Measurements from ENCODE around the gene GJC1. TPM values are rescaled to one million over a fixed set of nuclear protein-coding genes. Genes with fewer than 3 reads are reported as not detected.

GJC1 gene
- total RNA-seq, result 1 to 10 TPM in 1 of 2 experiments, under 1 TPM in 1; 0.79 to 1.1 TPM

DNA sequence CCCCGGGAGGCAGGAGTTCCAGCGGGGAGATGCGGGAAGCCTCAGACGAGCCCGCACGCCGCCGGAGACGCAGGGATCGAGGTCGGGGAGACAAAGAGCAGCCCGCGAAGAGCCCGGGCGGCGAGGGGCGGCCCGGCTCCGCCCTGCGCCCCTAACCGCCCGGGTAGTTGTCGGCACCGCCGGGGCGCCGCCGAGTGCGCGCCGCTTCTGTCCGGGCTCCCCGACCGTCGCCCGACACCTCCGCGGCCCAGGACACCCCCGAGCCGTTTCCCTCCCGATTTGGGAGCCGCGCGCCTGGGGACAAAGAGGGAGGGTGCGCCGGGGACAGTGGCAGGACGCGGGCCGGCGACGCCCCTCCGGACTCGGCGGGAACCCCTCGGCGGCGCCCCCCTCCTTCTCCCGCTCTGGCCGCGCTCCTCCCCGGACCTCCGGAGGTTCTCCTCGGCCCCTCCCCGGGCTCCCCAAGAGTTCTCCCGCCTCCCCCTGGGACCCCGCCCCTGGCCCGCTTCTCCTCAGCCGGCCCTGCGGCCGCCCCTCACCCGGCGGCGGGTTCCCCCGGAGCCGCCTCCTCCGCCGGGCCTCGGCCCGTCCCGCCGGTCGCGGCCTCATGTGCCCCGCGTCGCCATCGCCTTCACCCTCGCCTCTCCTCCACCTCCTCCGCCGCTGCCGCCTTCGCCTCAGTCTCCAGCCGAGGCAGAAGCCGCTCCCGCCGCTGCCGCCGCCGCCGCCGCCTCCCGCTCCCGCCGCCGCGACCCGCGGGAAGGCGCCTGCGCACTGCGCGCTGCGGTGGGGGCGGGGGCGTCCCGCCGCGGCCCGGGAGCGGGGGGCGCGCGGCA is at the start of gene GJC1:
TSS of gene GJC1 (minus strand) at position 765 of the 836 bp plus-strand sequence. CDS start 24,470 bp downstream, outside the sequence.
- Mint-ChIP-seq H3K4me3 (peak within 1 kb of the TSS; percentile 71), H3K27me3 (peaks cover 61% of the 10 kb centered on the region), H3K9me3 (no peaks in the 10 kb centered on the region), H3K27ac (no peak within 1 kb of the TSS), H3K4me1 (peaks cover 13% of the 10 kb centered on the region), H3K36me3 (ENCODE audit: low read depth) (peaks cover 2% of the 10 kb centered on the region)
- no peak for DNase-seq
- ChIA-PET POLR2A (no interaction called here), CTCF (interaction anchor here (0.6 to 1.7 kb wide), 4 partner anchors 50 to 411 kb away, joined by 3 to 5 read pairs (median 4); partner anchors contain the start of gene ACBD4)

DNA sequence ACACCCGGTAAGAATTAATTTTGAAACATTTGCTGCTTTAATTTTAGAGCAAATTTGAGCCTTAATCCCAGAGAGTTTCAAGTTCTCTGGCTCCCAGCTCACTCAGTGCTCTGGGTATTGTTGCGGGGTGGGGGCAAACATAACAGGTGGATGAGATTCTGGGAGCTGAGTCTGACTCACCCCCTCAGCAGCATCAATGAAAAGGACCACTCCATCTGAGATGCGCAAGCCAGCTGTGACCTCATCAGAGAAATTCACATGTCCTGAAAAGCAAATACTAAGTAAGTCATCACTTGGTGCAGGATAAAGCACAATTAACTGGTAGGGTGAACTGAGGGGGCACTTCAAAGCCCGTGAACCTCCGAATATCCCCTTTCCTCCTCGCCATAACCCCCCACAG is 49.3 kb upstream of the GJC1 start:
- H3K4me3 Mint-ChIP-seq, result no peak overlapping the region
- no peaks in the 10 kb centered on the region for H3K27me3 Mint-ChIP-seq
- H3K27ac Mint-ChIP-seq, result no peak overlapping the region
- no peaks in the 10 kb centered on the region for H3K4me1 Mint-ChIP-seq
- DNase-seq, result no peak
- ChIA-PET CTCF (interaction anchor here (0.8 to 1.7 kb wide), 5 partner anchors 11 to 256 kb away, joined by 3 to 10 read pairs (median 4); partner anchors contain the start of gene ACBD4), POLR2A (no interaction called here)
- H3K9me3 Mint-ChIP-seq, result no peaks in the 10 kb centered on the region
- H3K36me3 Mint-ChIP-seq (ENCODE audit: low read depth), result peaks cover 42% of the 10 kb centered on the region

DNA sequence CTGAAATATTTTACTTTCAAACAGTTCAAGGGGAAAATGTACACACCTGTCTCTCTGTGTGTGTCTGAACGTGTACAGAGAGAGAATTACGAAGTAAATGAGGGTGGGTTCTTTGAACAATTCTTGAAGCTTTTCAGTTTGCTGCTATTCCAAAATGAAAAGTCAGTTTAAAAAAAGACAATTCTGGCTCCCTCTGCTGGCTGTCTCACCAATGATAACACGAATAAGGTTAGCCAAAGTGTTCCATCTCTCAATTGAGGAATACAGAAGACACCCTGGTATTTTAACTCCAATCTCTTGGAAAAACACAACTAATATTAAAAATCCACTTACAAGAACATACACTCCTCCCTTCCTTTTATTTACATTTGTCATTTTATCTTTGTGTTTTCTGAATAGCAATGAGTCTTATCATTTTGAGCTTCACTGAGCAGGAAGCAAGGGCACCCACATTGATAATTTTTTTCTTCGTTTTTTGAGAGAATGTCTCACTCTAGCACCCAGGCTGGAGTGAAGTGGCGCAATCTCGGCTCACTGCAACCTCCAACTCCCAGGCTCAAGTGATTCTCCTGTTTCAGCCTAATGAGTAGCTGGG is 48.6 kb upstream of the GJC1 start:
- Mint-ChIP-seq H3K4me1 (no peaks in the 10 kb centered on the region), H3K36me3 (ENCODE audit: low read depth) (peaks cover 39% of the 10 kb centered on the region), H3K9me3 (no peaks in the 10 kb centered on the region), H3K4me3 (no peak overlapping the region), H3K27ac (no peak overlapping the region), H3K27me3 (no peaks in the 10 kb centered on the region)
- ChIA-PET POLR2A (no interaction called here), CTCF (interaction anchor here (0.6 to 1.7 kb wide), 6 partner anchors 11 to 257 kb away, joined by 3 to 10 read pairs (median 4); partner anchors contain the start of gene ACBD4)
- peak; percentile 55 for DNase-seq

DNA sequence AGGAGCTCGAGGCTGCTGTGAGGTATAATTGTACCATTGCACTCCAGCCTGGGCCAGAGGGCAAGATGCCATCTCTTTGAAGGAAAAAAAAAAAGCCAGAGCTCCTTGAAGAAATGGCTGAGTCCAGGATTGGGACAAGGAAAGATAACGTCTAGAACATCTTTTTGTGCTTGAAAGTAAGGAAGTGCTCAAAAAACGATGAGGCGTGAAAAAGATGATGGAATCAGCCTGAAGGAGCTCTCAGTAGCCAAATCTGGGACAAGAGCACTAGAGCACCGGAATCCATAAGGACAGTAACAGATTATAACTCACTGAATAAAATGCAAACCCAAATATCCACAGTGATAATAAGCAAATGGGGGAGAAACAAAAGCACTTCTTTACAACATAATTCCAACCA is 47.0 kb upstream of the GJC1 start:
- Mint-ChIP-seq H3K9me3 (no peaks in the 10 kb centered on the region), H3K36me3 (ENCODE audit: low read depth) (peaks cover 36% of the 10 kb centered on the region), H3K27ac (no peak overlapping the region), H3K4me3 (no peak overlapping the region), H3K27me3 (no peaks in the 10 kb centered on the region), H3K4me1 (no peaks in the 10 kb centered on the region)
- no peak for DNase-seq
- CTCF ChIA-PET, result interaction anchor here (0.6 to 2.7 kb wide), 4 partner anchors 14 to 527 kb away, joined by 3 to 11 read pairs (median 4); no protein-coding TSS in a partner anchor
- POLR2A ChIA-PET, result no interaction called here

DNA sequence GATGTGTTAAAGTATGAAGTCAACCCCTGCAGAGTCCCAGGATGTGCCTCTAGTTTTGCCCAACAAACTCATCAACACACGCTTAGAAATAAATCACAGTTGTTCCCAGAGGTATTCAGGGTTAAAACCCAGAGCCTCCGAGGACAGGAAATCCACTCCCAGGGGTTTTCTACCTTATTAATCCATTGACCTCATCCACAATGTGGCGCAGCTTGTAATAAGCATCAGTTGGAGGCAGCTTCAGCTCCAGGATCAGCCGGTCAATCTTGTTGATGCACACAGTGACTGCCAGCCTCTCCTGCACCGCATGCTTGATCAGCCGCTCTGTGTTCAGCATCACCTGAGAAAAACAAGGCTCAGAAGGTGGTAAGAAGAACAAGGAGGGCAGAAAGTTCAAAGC is 45.7 kb upstream of the GJC1 start:
- POLR2A ChIA-PET, result no interaction called here
- Mint-ChIP-seq H3K36me3 (ENCODE audit: low read depth) (peaks cover 42% of the 10 kb centered on the region), H3K4me1 (no peaks in the 10 kb centered on the region), H3K27ac (no peak overlapping the region), H3K27me3 (no peaks in the 10 kb centered on the region), H3K4me3 (no peak overlapping the region), H3K9me3 (no peaks in the 10 kb centered on the region)
- CTCF ChIA-PET, result interaction anchor here (2.7 kb wide), 1 partner anchor 96 kb away, joined by 11 read pairs; no protein-coding TSS in a partner anchor
- no peak for DNase-seq

DNA sequence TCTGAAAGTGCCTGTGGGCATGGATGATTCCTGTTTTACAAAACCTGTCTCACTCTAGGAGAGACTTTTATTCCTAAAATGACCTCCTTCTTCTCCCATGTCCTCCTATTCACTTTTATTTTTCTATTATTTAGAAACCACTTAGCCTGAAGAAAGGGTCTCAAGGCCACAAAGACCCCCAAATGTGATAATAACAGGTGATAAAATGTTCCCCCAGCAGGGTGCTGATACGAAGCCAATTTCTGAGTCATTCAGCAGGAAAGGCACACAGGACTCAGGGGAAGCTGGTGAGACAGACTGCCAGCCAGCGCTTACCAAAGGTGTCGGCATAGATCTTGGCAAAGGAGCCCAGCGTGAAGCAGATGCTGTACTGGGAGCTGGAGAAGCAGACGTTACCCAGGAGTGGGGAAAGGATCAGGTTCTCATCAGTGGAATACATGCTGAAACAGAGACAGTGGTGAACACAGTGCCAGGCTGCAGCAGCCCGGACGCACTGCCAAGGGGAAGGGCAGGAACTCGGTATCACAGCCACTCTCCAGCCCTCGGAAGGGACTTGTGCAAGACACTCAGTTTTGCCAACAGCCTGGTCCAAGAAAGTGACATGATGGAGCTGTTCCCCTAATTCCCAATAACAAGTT is 42.2 kb upstream of the GJC1 start:
- DNase-seq, result no peak
- Mint-ChIP-seq H3K9me3 (no peaks in the 10 kb centered on the region), H3K4me1 (no peaks in the 10 kb centered on the region), H3K4me3 (no peak overlapping the region), H3K36me3 (ENCODE audit: low read depth) (peaks cover 38% of the 10 kb centered on the region), H3K27me3 (no peaks in the 10 kb centered on the region), H3K27ac (no peak overlapping the region)
- ChIA-PET POLR2A (no interaction called here), CTCF (interaction anchor here (0.6 kb wide), 1 partner anchor 12 kb away, joined by 3 read pairs; no protein-coding TSS in a partner anchor)

DNA sequence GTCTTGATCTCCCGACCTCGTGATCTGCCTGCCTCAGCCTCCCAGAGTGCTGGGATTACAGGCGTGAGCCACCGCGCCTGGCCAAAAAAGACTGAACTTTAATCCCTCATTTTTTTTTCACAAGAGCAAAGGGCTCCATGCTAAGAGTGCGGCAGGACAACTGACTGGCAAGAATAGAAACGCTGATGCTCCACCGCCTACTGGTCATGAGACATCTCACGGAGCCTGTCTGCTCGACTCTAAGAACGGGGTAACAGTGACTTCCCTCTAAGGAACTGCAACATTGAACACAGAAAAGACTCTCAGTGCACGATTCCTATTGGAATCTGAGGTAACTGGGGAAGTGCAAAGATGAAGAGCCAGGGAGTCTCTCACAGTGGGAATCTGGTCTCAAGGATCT is 41.5 kb upstream of the GJC1 start:
- Mint-ChIP-seq H3K9me3 (no peaks in the 10 kb centered on the region), H3K4me3 (no peak overlapping the region), H3K36me3 (ENCODE audit: low read depth) (peaks cover 36% of the 10 kb centered on the region), H3K27me3 (no peaks in the 10 kb centered on the region), H3K4me1 (no peaks in the 10 kb centered on the region), H3K27ac (no peak overlapping the region)
- POLR2A ChIA-PET, result no interaction called here
- DNase-seq, result no peak
- CTCF ChIA-PET, result interaction anchor here (0.7 kb wide), 1 partner anchor 311 kb away, joined by 4 read pairs; no protein-coding TSS in a partner anchor

DNA sequence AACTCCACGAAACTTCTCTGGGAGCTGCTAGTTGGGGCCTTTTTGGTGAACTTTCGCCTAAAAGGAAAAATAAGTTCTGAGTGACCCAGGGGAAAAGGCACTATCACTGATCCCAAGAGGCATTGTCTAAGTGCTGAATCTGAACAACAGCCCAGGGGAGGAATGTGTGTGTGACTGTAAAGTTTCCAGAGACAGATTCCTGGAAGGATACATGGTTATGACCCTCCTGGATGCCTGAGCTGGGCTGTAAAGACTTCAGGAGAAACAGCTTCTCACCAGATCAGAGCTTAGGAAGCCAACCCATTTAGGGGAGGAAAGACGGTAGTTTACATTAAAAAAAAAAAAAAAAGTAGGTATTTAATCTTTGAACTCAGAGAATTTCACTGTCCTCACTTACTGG is 37.8 kb upstream of the GJC1 start:
- DNase-seq, result no peak
- Mint-ChIP-seq H3K27ac (no peak overlapping the region), H3K36me3 (ENCODE audit: low read depth) (peaks cover 41% of the 10 kb centered on the region), H3K4me1 (no peaks in the 10 kb centered on the region), H3K4me3 (no peak overlapping the region), H3K27me3 (no peaks in the 10 kb centered on the region), H3K9me3 (no peaks in the 10 kb centered on the region)
- ChIA-PET POLR2A (no interaction called here), CTCF (interaction anchor here (0.6 to 2.7 kb wide), 7 partner anchors 11 to 658 kb away, joined by 3 to 14 read pairs (median 4); no protein-coding TSS in a partner anchor)

DNA sequence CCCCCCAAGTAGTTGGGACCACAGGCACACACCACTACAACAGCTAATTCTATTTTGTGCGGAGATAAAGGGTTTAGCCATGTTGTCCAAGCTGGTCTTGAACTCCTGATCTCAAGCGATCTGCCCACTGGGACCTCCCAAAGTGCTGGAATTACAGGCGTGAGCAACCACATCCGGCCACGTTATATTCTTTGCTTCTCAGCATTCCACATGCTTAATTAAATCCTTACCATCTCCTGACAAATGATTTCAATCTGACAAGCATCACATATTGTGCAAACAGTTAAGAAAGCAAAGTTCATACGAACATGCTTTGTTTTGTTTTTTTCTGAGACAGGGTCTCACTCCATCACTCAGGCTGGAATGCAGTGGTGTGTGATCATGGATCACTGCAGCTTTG is 35.8 kb upstream of the GJC1 start:
- Mint-ChIP-seq H3K36me3 (ENCODE audit: low read depth) (peaks cover 39% of the 10 kb centered on the region), H3K4me1 (no peaks in the 10 kb centered on the region), H3K4me3 (no peak overlapping the region), H3K27ac (no peak overlapping the region), H3K9me3 (no peaks in the 10 kb centered on the region), H3K27me3 (no peaks in the 10 kb centered on the region)
- no peak for DNase-seq
- ChIA-PET POLR2A (interaction anchor here (0.7 kb wide), 1 partner anchor 91 kb away, joined by 3 read pairs; no protein-coding TSS in a partner anchor), CTCF (interaction anchor here (1.0 to 4.2 kb wide), 5 partner anchors 9 to 94 kb away, joined by 3 to 23 read pairs (median 4); no protein-coding TSS in a partner anchor)

DNA sequence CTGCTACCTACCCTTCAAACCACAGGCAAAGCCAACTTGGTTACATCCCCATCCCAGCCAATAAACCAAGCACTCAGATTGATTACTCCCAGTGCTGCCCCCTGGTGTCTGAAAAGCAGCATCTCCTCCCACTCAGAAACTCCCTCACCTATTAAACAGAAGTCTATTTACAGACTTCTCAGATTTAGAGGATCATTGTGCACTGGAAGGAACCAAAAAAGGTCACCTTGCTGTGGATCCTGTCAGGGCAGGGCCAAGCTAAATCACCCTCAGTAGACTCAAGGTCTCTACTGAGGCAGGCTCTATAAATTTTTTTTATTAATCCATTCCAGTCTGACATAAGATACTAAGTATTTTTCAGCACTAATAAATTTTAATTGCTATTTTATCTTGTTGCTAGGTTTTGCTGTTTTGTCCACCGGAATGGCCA is 35.2 kb upstream of the GJC1 start:
- ChIA-PET CTCF (interaction anchor here (0.5 to 4.2 kb wide), 10 partner anchors 10 to 758 kb away, joined by 3 to 23 read pairs (median 3); partner anchors contain the start of gene ACBD4), POLR2A (no interaction called here)
- Mint-ChIP-seq H3K27ac (no peak overlapping the region), H3K36me3 (ENCODE audit: low read depth) (peaks cover 40% of the 10 kb centered on the region), H3K27me3 (no peaks in the 10 kb centered on the region), H3K4me1 (no peaks in the 10 kb centered on the region), H3K9me3 (no peaks in the 10 kb centered on the region), H3K4me3 (no peak overlapping the region)
- peak; percentile 85 for DNase-seq

DNA sequence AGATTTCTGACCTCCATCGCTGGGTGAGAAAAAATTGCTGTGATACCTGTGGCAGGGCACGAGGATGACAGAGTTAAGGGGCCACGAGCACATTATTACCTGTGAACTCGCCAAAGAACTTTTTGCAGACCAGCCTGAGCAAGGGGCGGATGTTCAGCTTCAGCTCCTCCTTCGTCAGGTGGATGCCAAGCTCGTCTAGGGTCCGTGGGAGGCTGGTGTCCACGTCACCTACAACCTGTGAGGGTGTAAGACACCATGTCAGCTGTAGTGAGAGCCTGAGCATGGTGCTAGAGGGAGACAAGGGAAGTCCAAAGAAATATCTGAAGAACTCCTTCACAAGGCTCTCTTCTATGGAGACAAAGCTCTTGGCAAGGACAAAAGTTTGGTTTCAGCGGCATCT is 34.7 kb upstream of the GJC1 start:
- H3K4me1 Mint-ChIP-seq, result no peaks in the 10 kb centered on the region
- CTCF ChIA-PET, result interaction anchor here (0.5 to 4.2 kb wide), 10 partner anchors 9 to 758 kb away, joined by 3 to 23 read pairs (median 3); partner anchors contain the start of gene ACBD4
- H3K36me3 Mint-ChIP-seq (ENCODE audit: low read depth), result peaks cover 43% of the 10 kb centered on the region
- H3K4me3 Mint-ChIP-seq, result no peak overlapping the region
- H3K27ac Mint-ChIP-seq, result no peak overlapping the region
- POLR2A ChIA-PET, result no interaction called here
- DNase-seq, result no peak
- H3K9me3 Mint-ChIP-seq, result no peaks in the 10 kb centered on the region
- no peaks in the 10 kb centered on the region for H3K27me3 Mint-ChIP-seq

DNA sequence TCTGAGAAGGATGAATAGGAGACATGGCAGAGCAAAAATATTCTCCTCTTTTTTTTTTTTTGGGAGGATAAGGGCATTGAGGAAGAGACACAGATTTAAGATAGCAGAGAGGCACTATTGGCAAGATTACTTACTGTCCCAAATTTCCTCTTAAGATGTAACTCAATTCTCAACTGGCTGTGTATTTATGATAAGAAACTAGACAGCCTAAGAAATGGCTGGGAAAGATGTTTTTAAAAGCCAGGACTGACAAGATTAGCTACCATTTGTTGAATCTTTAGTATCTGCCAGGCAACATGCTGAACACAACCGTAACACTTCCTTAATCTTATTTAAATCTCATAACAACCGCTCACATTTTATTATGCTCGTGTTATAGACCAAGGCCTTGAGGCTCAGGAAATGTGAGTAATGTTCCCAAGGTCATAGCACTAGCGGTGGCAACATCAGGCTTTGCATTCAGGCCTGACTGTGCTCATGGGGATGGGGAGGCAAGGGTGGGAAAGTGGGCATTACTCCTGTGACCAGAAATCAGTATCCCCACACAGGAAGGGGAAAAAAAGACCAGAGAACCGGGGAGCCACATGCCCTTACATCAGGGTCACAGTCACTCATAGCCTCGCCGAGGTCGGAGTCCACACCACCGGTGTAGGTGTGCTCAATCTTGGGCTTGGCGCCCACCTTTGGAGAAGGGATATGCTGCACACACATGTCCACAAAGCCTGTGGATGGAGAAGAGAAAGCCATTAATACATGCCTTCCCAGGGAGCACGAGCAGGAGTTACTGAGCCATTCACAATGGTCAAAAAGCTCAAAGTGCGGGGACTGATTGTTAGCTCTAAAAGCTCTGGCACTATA is 33.2 kb upstream of the GJC1 start:
- Mint-ChIP-seq H3K36me3 (ENCODE audit: low read depth) (peaks cover 49% of the 10 kb centered on the region), H3K27me3 (no peaks in the 10 kb centered on the region), H3K9me3 (no peaks in the 10 kb centered on the region), H3K27ac (no peak overlapping the region), H3K4me1 (no peaks in the 10 kb centered on the region), H3K4me3 (no peak overlapping the region)
- DNase-seq, result no peak
- CTCF ChIA-PET, result interaction anchor here (0.6 to 4.2 kb wide), 5 partner anchors 30 to 1962 kb away, joined by 3 to 23 read pairs (median 6); no protein-coding TSS in a partner anchor
- POLR2A ChIA-PET, result no interaction called here
